ENCODE measurements around the gene POU3F1. TPM values are rescaled to one million over a fixed set of nuclear protein-coding genes. Genes with fewer than 3 reads are reported as not detected.

The POU3F1 gene
- total RNA-seq, 4 donors from 2014 or later: 0.19 TPM; not detected in 3

- no peak for TF ChIP-seq CTCF (IDR thresholded peaks at IDR 0.05)
- ATAC-seq (ENCODE audit: low FRiP score): no peak
Observed at GRCh38 chr1:38059635-38060250, 13.2 kb upstream of the POU3F1 start.

GRCh38 chr1:38055965-38056364 lies 9.4 kb upstream of the POU3F1 start:
- DNase-seq (ENCODE audit: low spot score) (no peak), ATAC-seq (ENCODE audit: low FRiP score) (no peak)
- no peak for TF ChIP-seq CTCF (IDR thresholded peaks at IDR 0.05)

More at GRCh38 chr1:38059635-38060250, 13.2 kb upstream of the POU3F1 start:
- DNase-seq (ENCODE audit: low spot score): no peak

- no peak for ATAC-seq (ENCODE audit: low FRiP score)
- TF ChIP-seq CTCF (IDR thresholded peaks at IDR 0.05): no peak
- no peak for DNase-seq (ENCODE audit: low spot score)
Observed at GRCh38 chr1:38055398-38055797, 8.8 kb upstream of the POU3F1 start.

GRCh38 chr1:38053416-38054091 lies 7.0 kb upstream of the POU3F1 start:
- TF ChIP-seq CTCF (IDR thresholded peaks at IDR 0.05): no peak
- ATAC-seq (ENCODE audit: low FRiP score): no peak
- DNase-seq (ENCODE audit: low spot score): no peak

GRCh38 chr1:38052750-38053415 lies 6.3 kb upstream of the POU3F1 start:
- DNase-seq (ENCODE audit: low spot score): no peak
- no peak for TF ChIP-seq CTCF (IDR thresholded peaks at IDR 0.05)
- no peak for ATAC-seq (ENCODE audit: low FRiP score)

DNA sequence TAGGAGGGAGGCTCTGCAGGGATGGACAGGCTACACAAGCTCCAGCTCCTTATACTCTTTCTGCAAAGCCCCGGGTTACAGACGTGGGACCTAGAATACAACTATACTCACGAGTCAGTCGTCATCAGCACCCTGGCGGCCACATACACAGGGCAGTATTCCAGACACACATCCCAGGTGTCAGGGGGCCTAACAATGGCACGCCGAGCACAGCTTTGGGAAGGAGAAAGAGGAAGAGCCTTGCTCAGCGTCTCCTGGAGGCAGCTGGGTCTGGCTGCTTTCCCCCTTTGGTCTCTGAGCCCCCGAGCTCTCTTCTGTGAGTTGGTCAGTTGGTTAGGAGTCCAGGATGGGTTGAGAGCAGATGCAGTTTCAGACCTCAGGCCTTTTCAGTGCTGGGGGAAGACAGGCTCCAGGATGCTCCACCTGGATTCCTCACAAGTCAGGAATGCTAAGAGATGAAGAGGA lies 4.5 kb upstream of the POU3F1 start:
- DNase-seq (ENCODE audit: low spot score) (no peak), ATAC-seq (ENCODE audit: low FRiP score) (no peak)
- TF ChIP-seq CTCF (IDR thresholded peaks at IDR 0.05): no peak

Measured in omental fat pad (tissue), 4 donors.